Left lung (tissue), 10 donors: Measurements from ENCODE around the gene FANCG. TPM values are rescaled to one million over a fixed set of nuclear protein-coding genes. Genes with fewer than 3 reads are reported as not detected.

Source experiments
- ATAC-seq: fragments of 200-7000 bp; cut with Tn5 transposase; one replicate; pipeline ENCODE4 v1.9.1; 2020; ENCODE audit warnings: moderate library complexity
- DNase-seq, 4 donors: peaks; one replicate each; pipeline ENCODE4 v3.0.0-alpha.2; 2013 to 2020
- H3K27ac ChIP-seq, 2 donors: fragments of 200-600 bp; sonication (generic) in 1 of 2; one replicate each; pipeline versions ENCODE4 v1.5.0 to v1.8.0; 2020 to 2021
- H3K27me3 ChIP-seq, 2 donors: fragments of 200-600 bp; sonication (generic) in 1 of 2; one replicate each; pipeline versions ENCODE4 v1.5.0 to v1.8.0; 2020 to 2021
- H3K36me3 ChIP-seq, 2 donors: fragments of 200-600 bp; sonication (generic) in 1 of 2; one replicate each; pipeline versions ENCODE4 v1.5.0 to v1.8.0; 2020 to 2021
- H3K4me1 ChIP-seq, 2 donors: fragments of 200-600 bp; one replicate each; pipeline ENCODE4 v1.8.0; 2021
- H3K4me3 ChIP-seq, 2 donors: fragments of 200-600 bp; sonication (generic) in 1 of 2; one replicate each; pipeline versions ENCODE4 v1.5.0 to v1.8.0; 2020 to 2021; ENCODE audit warnings: mild to moderate bottlenecking in 1 of 2
- H3K9me3 ChIP-seq, 2 donors: fragments of 200-600 bp; sonication (generic) in 1 of 2; one replicate each; pipeline versions ENCODE4 v1.5.0 to v1.8.0; 2020 to 2021
- intact Hi-C, 2 donors: fragments of 100-400 bp; cut with DNase I; formaldehyde crosslinking; loops; one replicate each; pipeline versions ENCODE4 v1.11.2 to v1.14.2; 2022
- polyA plus RNA-seq, 6 donors: library from polyadenylated mRNA; unstranded; fragments of 120-200 nt; gene quantifications; one replicate each; pipeline ENCODE4 v1.2.1, GENCODE V29; 2013; ENCODE audit not compliant: insufficient read length in 6 of 6
- total RNA-seq, 2 donors: library from RNA; stranded (reverse); fragmentation: NEBNext Ultra II Directional; extraction: Animal tissue kit (Norgen Biotek cat#: 25700); gene quantifications; one replicate each; pipeline ENCODE4 v1.2.1, GENCODE V29; 2021
- TF ChIP-seq, protein P1 (sequence below), 2 donors: fragments of 200-600 bp; sonication (generic) in 1 of 2; IDR thresholded peaks; one replicate each; pipeline versions ENCODE4 v1.5.0 to v1.8.0; 2021; ENCODE audit warnings: antibody characterized with exemption in 2 of 2
- donor health status: DM: no; HTN: yes; CAD: no.
- donor health status: DM: no; HTN: no; CAD: no.

Gene FANCG
- total and polyA plus RNA-seq, 8 donors: 18.7 to 59.0 (median 47.8) TPM

DNA sequence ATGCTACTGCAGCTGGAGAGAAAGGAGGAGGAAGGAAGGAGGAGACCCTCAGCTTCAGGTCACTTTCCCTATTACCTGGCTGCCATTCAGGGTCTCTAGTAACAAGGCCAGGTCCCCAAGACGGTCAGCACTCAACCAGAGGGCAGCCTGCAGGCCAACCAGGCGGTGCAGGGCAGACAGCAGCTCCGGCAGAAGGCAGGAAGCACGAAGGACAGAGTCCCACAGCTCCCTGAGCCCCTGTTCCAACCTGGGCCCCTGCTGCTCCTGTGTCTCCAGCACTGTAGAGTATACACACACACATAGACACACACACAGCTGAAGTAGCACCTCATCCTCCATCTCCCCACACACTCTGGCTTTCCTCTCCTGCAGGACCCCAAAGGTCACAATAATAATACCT lies 1.7 kb downstream of the FANCG start:
- H3K27ac ChIP-seq: no peak overlapping the region
- peaks cover 0 to 19% of the 10 kb centered on the region in 2 donors for H3K4me1 ChIP-seq
- peaks cover 0 to 16% of the 10 kb centered on the region in 2 donors for H3K36me3 ChIP-seq
- no peaks in the 10 kb centered on the region for H3K27me3 ChIP-seq
- ATAC-seq (no peak), DNase-seq (no peak)
- peak overlapping the region in 1 of 2 donors; percentile 71 for H3K4me3 ChIP-seq
- TF ChIP-seq, protein P1, sequence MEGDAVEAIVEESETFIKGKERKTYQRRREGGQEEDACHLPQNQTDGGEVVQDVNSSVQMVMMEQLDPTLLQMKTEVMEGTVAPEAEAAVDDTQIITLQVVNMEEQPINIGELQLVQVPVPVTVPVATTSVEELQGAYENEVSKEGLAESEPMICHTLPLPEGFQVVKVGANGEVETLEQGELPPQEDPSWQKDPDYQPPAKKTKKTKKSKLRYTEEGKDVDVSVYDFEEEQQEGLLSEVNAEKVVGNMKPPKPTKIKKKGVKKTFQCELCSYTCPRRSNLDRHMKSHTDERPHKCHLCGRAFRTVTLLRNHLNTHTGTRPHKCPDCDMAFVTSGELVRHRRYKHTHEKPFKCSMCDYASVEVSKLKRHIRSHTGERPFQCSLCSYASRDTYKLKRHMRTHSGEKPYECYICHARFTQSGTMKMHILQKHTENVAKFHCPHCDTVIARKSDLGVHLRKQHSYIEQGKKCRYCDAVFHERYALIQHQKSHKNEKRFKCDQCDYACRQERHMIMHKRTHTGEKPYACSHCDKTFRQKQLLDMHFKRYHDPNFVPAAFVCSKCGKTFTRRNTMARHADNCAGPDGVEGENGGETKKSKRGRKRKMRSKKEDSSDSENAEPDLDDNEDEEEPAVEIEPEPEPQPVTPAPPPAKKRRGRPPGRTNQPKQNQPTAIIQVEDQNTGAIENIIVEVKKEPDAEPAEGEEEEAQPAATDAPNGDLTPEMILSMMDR (IDR thresholded peaks at IDR 0.05): no peak
- intact Hi-C loops: no loop called here
- no peaks in the 10 kb centered on the region for H3K9me3 ChIP-seq

DNA sequence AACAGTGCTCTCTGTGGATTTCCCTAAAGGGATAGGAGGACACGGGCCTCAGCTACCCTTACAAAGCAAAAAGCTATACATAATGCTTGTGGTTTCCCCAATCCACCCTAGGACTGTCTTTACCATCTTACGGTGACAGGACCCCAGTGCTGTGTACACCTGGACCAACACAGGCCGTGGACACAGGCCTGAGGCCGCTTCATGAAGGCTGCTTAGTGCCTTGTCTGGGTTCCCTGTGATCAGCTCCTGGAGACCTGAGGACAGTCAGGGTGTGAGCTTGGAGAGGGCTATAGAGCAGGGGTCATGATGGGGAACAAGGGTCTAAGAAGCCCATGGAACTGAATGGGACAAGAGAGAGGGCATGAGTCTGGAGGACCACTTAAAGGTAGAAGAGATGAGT lies 2.9 kb downstream of the FANCG start:
- intact Hi-C loops: no loop called here
- H3K9me3 ChIP-seq: no peaks in the 10 kb centered on the region
- peaks cover 0 to 16% of the 10 kb centered on the region in 2 donors for H3K36me3 ChIP-seq
- no peak for ATAC-seq
- DNase-seq: no peak
- H3K4me1 ChIP-seq: peaks cover 0 to 23% of the 10 kb centered on the region in 2 donors
- TF ChIP-seq, protein P1 (IDR thresholded peaks at IDR 0.05): no peak
- no peaks in the 10 kb centered on the region for H3K27me3 ChIP-seq
- H3K27ac ChIP-seq: no peak overlapping the region
- no peak overlapping the region for H3K4me3 ChIP-seq

DNA sequence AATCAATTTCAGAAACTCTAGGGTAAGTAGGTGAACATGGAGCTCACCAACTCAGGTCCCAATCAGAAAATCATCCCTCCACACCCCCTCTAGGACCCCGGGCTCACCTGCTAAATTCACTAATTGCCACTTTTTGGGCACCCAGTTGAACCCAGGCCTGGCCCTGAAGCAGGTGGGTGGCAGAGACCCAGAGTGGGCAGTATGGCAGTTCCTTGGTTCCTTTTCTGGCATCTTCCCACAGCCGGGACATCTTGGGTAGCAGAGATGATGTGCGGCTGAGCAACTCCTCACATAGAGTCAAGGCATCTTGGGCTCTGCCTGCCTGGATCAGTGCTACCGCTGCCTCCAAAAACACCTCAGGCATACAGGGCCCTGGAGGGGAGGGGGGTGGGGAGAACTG lies 4.4 kb downstream of the FANCG start:
- DNase-seq: no peak
- intact Hi-C loops: no loop called here
- peaks cover 0 to 19% of the 10 kb centered on the region in 2 donors for H3K36me3 ChIP-seq
- TF ChIP-seq, protein P1 (IDR thresholded peaks at IDR 0.05): no peak
- ATAC-seq: no peak
- no peak overlapping the region for H3K27ac ChIP-seq
- H3K4me1 ChIP-seq: peaks cover 6 to 33% of the 10 kb centered on the region in 2 donors
- H3K27me3 ChIP-seq: no peaks in the 10 kb centered on the region
- no peaks in the 10 kb centered on the region for H3K9me3 ChIP-seq
- H3K4me3 ChIP-seq: no peak overlapping the region

DNA sequence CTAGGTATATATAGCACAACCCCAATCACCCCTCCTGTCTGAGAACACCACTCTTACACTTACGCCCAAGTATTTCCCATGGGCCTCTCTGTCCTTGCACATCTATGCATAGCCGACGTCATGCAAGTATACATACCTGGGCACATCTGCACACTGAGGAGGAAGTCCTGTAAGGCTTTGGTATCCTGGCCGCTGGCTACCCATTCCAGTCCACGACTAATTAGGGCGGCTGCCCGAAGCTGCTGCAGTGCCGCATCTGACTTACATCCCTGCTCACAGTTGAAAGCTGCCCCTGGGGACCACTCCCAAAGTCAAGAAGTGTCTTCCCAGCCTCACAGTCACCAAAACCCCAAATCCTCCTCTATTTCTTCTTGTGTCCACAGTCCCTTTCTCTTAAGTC lies 5.0 kb downstream of the FANCG start:
- no peaks in the 10 kb centered on the region for H3K27me3 ChIP-seq
- peaks cover 0 to 23% of the 10 kb centered on the region in 2 donors for H3K36me3 ChIP-seq
- ATAC-seq (no peak), DNase-seq (no peak)
- peaks cover 11 to 39% of the 10 kb centered on the region in 2 donors for H3K4me1 ChIP-seq
- intact Hi-C loops: no loop called here
- TF ChIP-seq, protein P1 (IDR thresholded peaks at IDR 0.05): no peak
- H3K27ac ChIP-seq: no peak overlapping the region
- no peaks in the 10 kb centered on the region for H3K9me3 ChIP-seq
- no peak overlapping the region for H3K4me3 ChIP-seq

DNA sequence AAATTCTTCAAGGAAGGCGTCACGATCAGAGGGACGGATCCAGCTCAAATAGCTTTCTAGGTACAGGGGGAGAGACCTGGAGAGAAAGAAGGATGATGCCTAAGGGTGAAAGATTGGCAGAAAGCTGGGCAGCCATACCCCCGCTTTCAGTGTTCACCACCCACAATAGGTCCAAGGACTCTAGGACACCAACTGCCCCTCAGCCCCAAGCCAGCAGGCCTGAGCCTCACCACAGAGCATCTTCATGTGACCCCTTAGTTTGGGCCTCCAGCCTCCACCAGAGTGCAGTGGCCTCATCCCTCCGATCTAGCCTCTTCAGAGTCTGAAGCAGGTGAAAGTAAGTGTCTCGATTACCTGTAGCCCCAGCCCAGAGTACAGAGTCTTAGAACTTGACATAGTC lies 5.6 kb downstream of the FANCG start:
- Histone ChIP-seq H3K9me3 (no peaks in the 10 kb centered on the region), H3K4me1 (peaks cover 15 to 43% of the 10 kb centered on the region in 2 donors), H3K4me3 (no peak overlapping the region), H3K36me3 (peaks cover 0 to 23% of the 10 kb centered on the region in 2 donors), H3K27ac (no peak overlapping the region), H3K27me3 (no peaks in the 10 kb centered on the region)
- no peak for DNase-seq
- no peak for ATAC-seq
- TF ChIP-seq, protein P1 (IDR thresholded peaks at IDR 0.05): no peak
- intact Hi-C loops: no loop called here
